Activated T-cell treated with anti-CD3 and anti-CD28 coated beads, Interleukin-2, amount 50 U/mL, for 24 hours (primary cell): ENCODE results near the gene NUDT21.
A peak's percentile ranks its signal among the peaks of the same experiment; 100 is the strongest.

ENCODE experiments used
- DNase-seq: peaks from one replicate; pipeline ENCODE4 v3.0.0-alpha.2; 2020
- H3K27ac Mint-ChIP-seq: 2 replicates; pipeline ENCODE4 v1.8.0; 2020; ENCODE audit warnings: mild to moderate bottlenecking, mixed read lengths
- H3K27me3 Mint-ChIP-seq: 2 replicates; pipeline ENCODE4 v1.8.0; 2020; ENCODE audit warnings: mixed read lengths
- H3K36me3 Mint-ChIP-seq: 2 replicates; pipeline ENCODE4 v1.8.0; 2020; ENCODE audit warnings: low read depth, mixed read lengths
- H3K4me1 Mint-ChIP-seq: 2 replicates; pipeline ENCODE4 v1.8.0; 2020; ENCODE audit warnings: low read depth, mixed read lengths
- H3K4me3 Mint-ChIP-seq: 2 replicates; pipeline ENCODE4 v1.8.0; 2020; ENCODE audit warnings: mild to moderate bottlenecking, moderate library complexity, mixed read lengths
- H3K9me3 Mint-ChIP-seq: 2 replicates; pipeline ENCODE4 v1.8.0; 2020; ENCODE audit warnings: mixed read lengths

NUDT21 gene

DNA sequence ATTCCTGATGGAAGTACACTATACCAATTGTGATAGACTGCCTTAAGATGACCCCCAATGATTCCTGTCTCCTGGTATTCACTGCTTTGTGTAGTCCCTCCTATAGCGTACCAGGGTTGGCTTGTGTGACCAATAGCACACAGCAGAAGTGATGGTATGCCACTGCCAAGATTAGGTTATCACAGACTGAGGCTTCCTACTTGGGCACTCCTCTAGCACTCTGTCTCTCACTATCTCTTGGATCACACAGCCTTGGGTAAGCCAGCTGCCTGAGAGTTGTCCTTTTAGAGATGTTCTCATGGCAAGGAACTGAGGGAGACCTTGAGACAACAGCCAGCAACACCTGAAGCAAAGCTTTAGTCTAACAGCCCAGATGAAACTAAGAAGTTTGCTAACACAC is 13.1 kb downstream of the NUDT21 start:
- DNase-seq = no peak
- H3K36me3 Mint-ChIP-seq = peaks cover 88% of the 10 kb centered on the region
- peaks cover 9% of the 10 kb centered on the region for H3K4me1 Mint-ChIP-seq
- no peak overlapping the region for H3K4me3 Mint-ChIP-seq
- H3K9me3 Mint-ChIP-seq = no peaks in the 10 kb centered on the region
- H3K27ac Mint-ChIP-seq = peak overlapping the region; percentile 0
- H3K27me3 Mint-ChIP-seq = no peaks in the 10 kb centered on the region

GRCh38 chr16:56436258-56436657 is 14.9 kb downstream of the NUDT21 start:
- Mint-ChIP-seq H3K27me3 (no peaks in the 10 kb centered on the region), H3K4me1 (peaks cover 7% of the 10 kb centered on the region), H3K27ac (peak overlapping the region; percentile 72), H3K9me3 (no peaks in the 10 kb centered on the region), H3K36me3 (peaks cover 89% of the 10 kb centered on the region), H3K4me3 (no peak overlapping the region)
- DNase-seq = no peak

DNA sequence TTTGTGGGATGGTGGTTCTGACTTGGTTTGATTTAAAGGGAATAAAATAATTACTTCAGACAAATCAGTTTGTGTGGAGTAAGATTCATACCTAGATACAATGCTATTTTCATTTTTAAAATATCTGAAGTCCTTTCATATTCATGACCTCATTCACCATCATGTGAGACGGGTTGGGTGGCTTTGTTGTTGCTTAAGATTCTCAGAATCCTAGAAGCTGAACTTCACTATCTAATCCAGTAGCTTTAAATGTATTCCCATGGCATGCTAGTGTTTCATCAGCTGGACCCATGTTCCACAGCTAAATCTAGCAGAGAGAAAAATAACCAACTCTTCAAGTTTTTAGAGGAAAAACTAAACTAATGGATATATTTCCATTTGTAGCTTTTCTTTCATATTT is 23.0 kb downstream of the NUDT21 start:
- Mint-ChIP-seq H3K4me3 (no peak overlapping the region), H3K27me3 (no peaks in the 10 kb centered on the region), H3K4me1 (peaks cover 34% of the 10 kb centered on the region), H3K9me3 (no peaks in the 10 kb centered on the region), H3K27ac (peak overlapping the region; percentile 72), H3K36me3 (peaks cover 48% of the 10 kb centered on the region)
- DNase-seq = no peak

- no peak for DNase-seq
- peak overlapping the region; percentile 22 for H3K27ac Mint-ChIP-seq
Measured at GRCh38 chr16:56426585-56426984, 24.5 kb downstream of the NUDT21 start.

DNA sequence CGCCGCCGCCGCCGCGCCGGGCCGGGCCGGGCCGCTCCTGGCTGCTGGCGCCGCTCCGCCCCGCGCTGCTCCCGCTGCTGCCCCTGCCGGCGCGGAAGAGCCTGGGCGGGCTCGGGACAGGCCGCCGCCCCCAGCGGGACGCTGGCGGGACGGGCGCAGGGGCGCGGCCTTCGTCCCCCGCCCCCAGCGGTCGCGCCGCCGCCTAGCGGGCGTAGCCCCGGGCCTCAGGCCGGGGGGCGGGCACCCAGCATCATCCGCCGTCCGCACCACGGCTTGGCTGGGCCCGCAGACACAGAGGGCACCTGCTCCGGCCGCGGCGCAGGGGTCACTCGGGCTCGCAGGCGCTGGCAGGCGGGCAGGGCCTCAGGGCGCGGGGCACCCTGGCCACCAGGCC is 25.7 kb downstream of the NUDT21 start, which contains the start of gene AMFR:
AMFR (minus strand) TSS at position 107 of the 394 bp plus-strand sequence. CDS start 218 bp downstream, outside the sequence.
- peak; percentile 80 for DNase-seq
- Mint-ChIP-seq H3K36me3 (peaks cover 21% of the 10 kb centered on the region), H3K4me1 (peaks cover 54% of the 10 kb centered on the region), H3K9me3 (no peaks in the 10 kb centered on the region), H3K27ac (peak within 1 kb of the TSS; percentile 90), H3K27me3 (no peaks in the 10 kb centered on the region), H3K4me3 (peak within 1 kb of the TSS; percentile 94)

More at GRCh38 chr16:56426585-56426984, 24.5 kb downstream of the NUDT21 start:
- Mint-ChIP-seq H3K36me3 (peaks cover 33% of the 10 kb centered on the region), H3K9me3 (no peaks in the 10 kb centered on the region), H3K4me3 (peak overlapping the region; percentile 68), H3K4me1 (peaks cover 49% of the 10 kb centered on the region), H3K27me3 (no peaks in the 10 kb centered on the region)

DNA sequence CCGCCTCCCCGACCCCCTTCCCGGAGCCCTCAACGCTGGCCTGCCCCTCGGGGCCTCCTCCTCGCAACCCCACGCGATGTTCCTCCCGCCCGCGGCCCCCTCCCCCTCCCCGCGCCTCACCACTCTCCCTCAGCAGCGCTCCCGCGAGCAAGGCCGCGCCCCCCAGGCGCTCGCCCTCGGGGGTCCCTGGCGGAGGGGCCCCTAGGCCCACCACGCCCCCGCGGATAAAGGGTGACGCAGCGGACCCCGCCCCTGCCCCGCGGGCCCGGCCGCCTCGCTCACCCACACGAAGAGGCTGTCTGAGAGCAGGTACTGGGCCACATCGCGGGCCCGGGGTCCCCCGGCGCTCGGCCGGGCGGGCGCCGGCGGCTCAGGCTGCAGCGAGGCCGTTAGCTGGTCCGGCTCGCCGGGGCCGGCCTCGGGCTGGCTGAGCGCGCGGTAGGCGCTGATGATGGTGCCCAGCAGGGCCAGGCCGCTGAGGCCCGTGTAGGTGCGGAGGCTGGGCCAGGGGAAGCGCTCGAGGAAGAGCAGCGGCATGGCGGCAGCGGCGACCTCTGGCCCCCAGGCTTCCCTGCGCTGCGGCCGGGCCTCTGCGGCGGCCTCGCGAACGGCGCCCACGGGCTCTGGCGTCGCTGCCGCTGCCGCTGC is 26.2 kb downstream of the NUDT21 start:
- peaks cover 16% of the 10 kb centered on the region for H3K36me3 Mint-ChIP-seq
- peaks cover 59% of the 10 kb centered on the region for H3K4me1 Mint-ChIP-seq

GRCh38 chr16:56424404-56424764 is 26.7 kb downstream of the NUDT21 start:
- Mint-ChIP-seq H3K4me3 (peak overlapping the region; percentile 94), H3K9me3 (no peaks in the 10 kb centered on the region), H3K27me3 (no peaks in the 10 kb centered on the region), H3K36me3 (peaks cover 11% of the 10 kb centered on the region), H3K27ac (peak overlapping the region; percentile 90), H3K4me1 (peaks cover 59% of the 10 kb centered on the region)
- no peak for DNase-seq

More for the DNA sequence above, 26.2 kb downstream of the NUDT21 start:
- Mint-ChIP-seq H3K9me3 (no peaks in the 10 kb centered on the region), H3K27ac (peak overlapping the region; percentile 90), H3K27me3 (no peaks in the 10 kb centered on the region), H3K4me3 (peak overlapping the region; percentile 94)
- peak; percentile 71 for DNase-seq

DNA sequence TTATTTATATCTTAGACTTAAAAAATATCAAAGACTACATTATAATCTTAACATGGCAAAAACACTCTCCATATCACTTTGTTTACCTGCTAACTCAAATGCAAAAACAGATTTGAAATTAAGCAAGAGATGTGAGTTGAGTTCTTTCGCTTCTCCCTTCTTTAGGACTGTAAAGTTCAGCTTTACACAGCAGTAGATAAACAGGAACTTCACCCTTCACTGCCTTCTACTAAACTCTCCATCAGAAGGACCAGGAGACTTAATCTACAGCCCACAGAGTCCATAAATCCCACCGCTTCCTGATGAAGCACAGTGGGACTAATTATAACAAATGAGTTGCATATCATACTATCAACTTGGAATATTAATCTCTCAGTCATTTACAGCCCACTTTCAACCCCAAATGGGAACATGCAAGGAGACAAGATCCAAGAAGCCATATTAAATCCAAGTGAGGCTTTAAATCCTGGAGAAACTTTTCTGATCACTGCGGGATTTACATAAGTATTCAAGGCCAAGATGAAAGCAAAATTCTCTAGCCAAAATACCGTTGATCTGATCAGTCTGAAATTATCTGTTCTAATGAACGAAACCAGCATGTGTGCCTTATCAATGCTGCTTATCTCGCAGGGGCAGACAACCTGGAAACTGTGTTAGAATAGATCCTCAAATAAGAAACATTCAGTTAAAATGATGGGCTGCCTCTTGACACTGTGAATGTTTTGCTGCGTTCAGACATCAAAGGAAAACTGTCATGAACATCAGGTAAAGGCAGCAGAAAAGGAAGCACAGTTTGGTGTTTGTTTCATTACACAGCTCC is 27.3 kb downstream of the NUDT21 start:
- no peak for DNase-seq
- Mint-ChIP-seq H3K27ac (peak overlapping the region; percentile 90), H3K27me3 (no peaks in the 10 kb centered on the region), H3K4me1 (peaks cover 59% of the 10 kb centered on the region), H3K9me3 (no peaks in the 10 kb centered on the region), H3K4me3 (peak overlapping the region; percentile 94), H3K36me3 (peaks cover 8% of the 10 kb centered on the region)

DNA sequence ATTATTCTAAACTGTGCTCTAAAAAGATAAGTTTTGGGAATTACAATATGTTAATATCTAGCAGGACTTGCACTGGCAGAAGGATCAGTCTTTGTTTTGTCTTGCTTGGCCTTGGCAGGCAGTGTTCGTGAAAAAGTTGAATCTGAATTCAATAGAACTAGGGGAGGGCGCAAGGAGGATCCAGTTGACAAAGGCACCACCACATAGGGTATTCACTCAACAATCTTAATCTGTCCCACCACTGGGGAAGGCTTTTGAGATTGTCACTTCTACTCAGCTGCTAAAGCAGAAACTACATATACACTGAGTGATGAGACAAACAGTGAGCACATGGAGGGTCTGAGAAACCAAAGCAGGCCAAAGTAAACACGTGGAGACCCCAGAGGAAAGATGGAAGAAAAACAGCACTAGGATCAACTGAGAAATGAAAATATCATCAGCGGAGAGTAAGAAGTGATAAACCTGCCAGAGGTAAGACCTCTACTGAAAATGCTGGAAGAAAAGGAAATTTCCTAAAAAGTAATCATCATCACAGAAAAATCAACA is 28.2 kb downstream of the NUDT21 start:
- Mint-ChIP-seq H3K36me3 (peaks cover 9% of the 10 kb centered on the region), H3K27ac (no peak overlapping the region), H3K9me3 (no peaks in the 10 kb centered on the region), H3K27me3 (no peaks in the 10 kb centered on the region), H3K4me3 (peak overlapping the region; percentile 11), H3K4me1 (peaks cover 53% of the 10 kb centered on the region)
- no peak for DNase-seq

GRCh38 chr16:56421976-56422669 is 29.0 kb downstream of the NUDT21 start:
- Mint-ChIP-seq H3K27ac (peak overlapping the region; percentile 51), H3K27me3 (no peaks in the 10 kb centered on the region), H3K4me1 (peaks cover 47% of the 10 kb centered on the region), H3K9me3 (no peaks in the 10 kb centered on the region), H3K36me3 (peaks cover 9% of the 10 kb centered on the region), H3K4me3 (no peak overlapping the region)
- no peak for DNase-seq

DNA sequence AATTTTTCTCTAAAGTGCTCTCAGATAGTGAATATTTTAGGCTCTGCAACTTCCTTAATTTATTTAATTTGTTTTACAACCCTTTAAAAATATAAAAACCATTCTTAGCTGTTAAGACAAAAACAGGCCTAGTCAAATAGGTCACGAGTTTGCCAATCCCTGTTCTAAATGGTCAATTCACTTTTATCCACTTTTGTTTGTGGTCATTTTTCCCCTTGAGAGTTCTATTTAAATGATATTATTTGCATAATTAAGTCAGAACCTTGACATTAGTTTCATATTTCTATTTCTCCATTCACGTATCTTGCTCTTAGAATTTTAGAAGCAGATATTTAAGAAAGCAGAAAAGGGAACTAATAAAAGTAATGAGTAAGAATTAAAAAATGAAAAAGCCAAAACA is 29.8 kb downstream of the NUDT21 start:
- no peak for DNase-seq
- H3K4me1 Mint-ChIP-seq = peaks cover 48% of the 10 kb centered on the region
- no peaks in the 10 kb centered on the region for H3K9me3 Mint-ChIP-seq
- H3K4me3 Mint-ChIP-seq = no peak overlapping the region
- peaks cover 9% of the 10 kb centered on the region for H3K36me3 Mint-ChIP-seq
- no peak overlapping the region for H3K27ac Mint-ChIP-seq
- H3K27me3 Mint-ChIP-seq = no peaks in the 10 kb centered on the region

DNA sequence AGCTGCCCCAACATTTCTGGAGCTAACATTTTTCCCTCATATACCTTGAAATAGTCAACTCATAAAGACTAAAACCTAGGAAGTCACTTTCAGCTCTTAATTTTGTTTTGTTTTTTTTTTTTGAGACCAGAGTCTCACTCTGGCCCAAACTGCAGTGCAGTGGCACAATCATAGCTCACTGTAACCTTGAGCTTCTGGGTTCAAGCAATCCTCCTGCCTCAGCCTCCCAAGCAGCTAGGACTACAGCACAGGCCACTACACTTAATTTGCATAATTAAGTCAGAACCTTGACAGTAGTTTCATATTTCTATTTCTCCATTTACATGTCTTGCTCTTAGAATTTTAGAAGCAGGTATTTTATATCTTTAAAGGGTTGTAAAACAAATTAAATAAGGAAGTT is 30.5 kb downstream of the NUDT21 start:
- no peak for DNase-seq
- H3K36me3 Mint-ChIP-seq = peaks cover 9% of the 10 kb centered on the region
- H3K27me3 Mint-ChIP-seq = no peaks in the 10 kb centered on the region
- peaks cover 46% of the 10 kb centered on the region for H3K4me1 Mint-ChIP-seq
- peak overlapping the region; percentile 13 for H3K27ac Mint-ChIP-seq
- no peaks in the 10 kb centered on the region for H3K9me3 Mint-ChIP-seq
- H3K4me3 Mint-ChIP-seq = no peak overlapping the region

DNA sequence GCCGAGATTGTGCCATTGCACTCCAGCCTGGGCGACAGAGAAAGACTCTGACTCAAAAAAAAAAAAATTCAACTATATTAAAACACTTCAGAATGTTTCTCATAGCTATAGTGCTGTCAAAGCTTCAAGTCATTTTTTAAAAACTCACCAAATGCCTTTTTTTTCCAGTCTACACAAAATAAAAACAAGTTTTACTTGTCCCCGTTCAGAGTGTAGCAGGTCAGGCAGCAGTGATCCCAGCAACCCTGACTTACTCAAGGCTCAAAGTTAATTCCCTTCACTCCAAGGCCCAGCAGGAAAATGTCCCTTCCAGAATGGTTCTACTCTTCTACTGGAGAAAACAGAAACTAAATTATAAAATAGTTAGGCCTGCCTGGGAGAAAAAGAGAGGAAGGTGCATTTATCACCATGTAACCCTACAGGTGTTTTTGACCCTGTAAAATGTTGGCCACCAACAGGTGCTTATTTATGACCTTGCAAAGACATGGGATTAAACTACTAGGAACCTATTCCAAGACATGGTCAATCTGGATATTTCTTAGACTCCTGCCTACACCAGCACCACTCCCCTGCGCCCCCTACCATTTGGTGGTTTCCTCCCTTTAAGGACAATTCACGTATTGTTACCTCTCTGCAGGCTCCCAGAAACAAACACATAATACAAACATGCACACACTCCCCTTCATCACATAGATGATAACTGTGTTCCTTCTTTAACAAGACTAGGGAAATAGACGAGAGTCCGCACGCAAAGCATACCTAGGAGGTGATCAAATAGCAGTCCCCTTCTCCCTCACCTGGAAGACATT is 31.2 kb downstream of the NUDT21 start:
- Mint-ChIP-seq H3K27ac (no peak overlapping the region), H3K27me3 (no peaks in the 10 kb centered on the region), H3K36me3 (peaks cover 12% of the 10 kb centered on the region), H3K4me1 (peaks cover 52% of the 10 kb centered on the region), H3K9me3 (no peaks in the 10 kb centered on the region), H3K4me3 (no peak overlapping the region)
- no peak for DNase-seq

GRCh38 chr16:56417138-56417537 is 34.0 kb downstream of the NUDT21 start:
- Mint-ChIP-seq H3K27ac (no peak overlapping the region), H3K36me3 (peaks cover 30% of the 10 kb centered on the region), H3K4me1 (peaks cover 38% of the 10 kb centered on the region), H3K27me3 (no peaks in the 10 kb centered on the region), H3K9me3 (no peaks in the 10 kb centered on the region), H3K4me3 (no peak overlapping the region)
- DNase-seq = no peak
